GM20000 (cell line): ENCODE measurements around the gene NARF.

Experiments
- DNase-seq: peaks from one replicate; pipeline ENCODE4 v3.0.0; 2012; ENCODE audit warnings: low spot score
- TF ChIP-seq, protein P1 (sequence below): IDR thresholded peaks from 2 replicates; pipeline ENCODE4 v1.5.1; 2012; ENCODE audit warnings: mild to moderate bottlenecking, control low read depth; ENCODE audit errors: extremely low read depth, missing control alignments

NARF gene

GRCh38 chr17:82439829-82440365, 18.6 kb upstream of the NARF start:
- TF ChIP-seq, protein P1, sequence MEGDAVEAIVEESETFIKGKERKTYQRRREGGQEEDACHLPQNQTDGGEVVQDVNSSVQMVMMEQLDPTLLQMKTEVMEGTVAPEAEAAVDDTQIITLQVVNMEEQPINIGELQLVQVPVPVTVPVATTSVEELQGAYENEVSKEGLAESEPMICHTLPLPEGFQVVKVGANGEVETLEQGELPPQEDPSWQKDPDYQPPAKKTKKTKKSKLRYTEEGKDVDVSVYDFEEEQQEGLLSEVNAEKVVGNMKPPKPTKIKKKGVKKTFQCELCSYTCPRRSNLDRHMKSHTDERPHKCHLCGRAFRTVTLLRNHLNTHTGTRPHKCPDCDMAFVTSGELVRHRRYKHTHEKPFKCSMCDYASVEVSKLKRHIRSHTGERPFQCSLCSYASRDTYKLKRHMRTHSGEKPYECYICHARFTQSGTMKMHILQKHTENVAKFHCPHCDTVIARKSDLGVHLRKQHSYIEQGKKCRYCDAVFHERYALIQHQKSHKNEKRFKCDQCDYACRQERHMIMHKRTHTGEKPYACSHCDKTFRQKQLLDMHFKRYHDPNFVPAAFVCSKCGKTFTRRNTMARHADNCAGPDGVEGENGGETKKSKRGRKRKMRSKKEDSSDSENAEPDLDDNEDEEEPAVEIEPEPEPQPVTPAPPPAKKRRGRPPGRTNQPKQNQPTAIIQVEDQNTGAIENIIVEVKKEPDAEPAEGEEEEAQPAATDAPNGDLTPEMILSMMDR = no peak
- DNase-seq = peak; percentile 36

GRCh38 chr17:82440469-82440981, 18.0 kb upstream of the NARF start:
- peak; percentile 63 for DNase-seq
- TF ChIP-seq, protein P1 = no peak

- TF ChIP-seq, protein P1 = no peak
- DNase-seq = peak; percentile 36
Observed at GRCh38 chr17:82440991-82441627, 17.4 kb upstream of the NARF start.

DNA sequence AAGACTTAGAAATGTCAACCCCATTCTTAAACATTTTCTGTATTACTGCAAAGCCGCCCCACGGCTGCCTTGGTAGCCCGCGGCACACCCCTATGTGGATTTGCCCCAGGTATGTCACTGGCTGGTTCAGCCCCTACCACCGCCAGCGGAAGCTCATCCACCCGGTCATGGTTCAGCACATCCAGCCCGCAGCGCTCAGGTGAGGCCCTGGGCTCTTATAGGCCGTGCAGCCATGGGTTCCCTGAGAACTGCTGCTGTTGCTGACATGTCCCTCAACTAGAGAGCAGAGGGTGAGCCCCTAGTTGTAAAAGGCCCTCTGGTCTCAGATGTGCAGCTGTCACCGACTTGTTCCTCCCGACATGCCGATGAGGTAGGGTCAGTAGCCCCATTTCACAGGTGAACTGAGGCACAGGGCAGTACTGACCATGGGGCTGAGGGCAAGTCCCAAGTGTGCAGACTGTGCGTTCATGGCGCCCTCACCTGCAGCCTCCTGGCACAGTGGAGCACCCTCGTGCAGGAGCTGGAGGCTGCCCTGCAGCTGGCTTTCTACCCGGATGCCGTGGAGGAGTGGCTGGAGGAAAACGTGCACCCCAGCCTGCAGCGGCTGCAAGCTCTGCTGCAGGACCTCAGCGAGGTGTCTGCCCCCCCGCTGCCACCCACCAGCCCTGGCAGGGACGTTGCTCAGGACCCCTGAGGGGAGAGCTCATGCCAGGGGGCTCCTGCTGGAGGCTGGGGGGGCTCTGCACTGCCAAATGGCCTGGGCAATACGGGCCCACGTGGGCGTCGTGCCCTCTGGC, 16.7 kb upstream of the NARF start:
- TF ChIP-seq, protein P1 = no peak
- DNase-seq = peak; percentile 39

DNA sequence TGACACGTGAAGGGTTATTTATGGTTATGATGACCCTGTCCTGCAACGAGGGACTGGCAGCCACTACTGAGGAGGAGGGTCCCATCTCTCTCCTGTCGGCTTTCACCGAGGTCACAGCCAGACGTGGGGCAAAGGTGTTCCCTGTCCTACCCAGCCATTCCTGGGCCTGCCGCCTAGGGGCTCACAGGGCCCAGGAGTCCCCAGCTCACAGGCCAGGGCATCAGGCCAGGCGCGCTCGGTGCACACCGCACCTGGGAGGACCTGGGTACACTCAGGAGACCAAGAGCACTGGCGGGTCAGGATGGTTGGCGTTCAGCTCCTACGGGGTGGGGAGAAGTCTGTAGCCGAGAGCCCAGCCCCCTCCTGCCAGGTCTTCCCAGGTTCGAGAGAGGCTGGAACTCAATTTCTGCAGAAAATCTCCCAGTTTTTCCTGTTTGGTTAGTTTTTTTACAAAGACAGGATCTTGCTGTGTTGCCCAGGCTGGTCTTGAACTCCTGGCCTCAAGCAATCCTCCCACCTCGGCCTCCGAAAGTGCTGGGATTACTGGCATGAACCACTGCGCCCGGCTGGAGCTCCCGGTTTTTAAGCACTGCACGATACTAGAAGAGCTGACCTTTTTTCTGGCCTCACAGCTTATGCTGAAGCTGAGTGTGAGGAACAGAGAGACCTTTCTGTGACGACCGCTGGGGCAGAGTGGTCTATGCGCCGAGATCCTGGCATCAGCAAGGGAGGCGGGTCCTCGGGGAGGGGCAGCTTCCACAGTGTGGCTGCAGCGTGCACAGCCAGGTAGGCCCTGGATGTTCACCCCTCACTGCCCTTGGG, 15.7 kb upstream of the NARF start:
- DNase-seq = no peak
- TF ChIP-seq, protein P1 = no peak

DNA sequence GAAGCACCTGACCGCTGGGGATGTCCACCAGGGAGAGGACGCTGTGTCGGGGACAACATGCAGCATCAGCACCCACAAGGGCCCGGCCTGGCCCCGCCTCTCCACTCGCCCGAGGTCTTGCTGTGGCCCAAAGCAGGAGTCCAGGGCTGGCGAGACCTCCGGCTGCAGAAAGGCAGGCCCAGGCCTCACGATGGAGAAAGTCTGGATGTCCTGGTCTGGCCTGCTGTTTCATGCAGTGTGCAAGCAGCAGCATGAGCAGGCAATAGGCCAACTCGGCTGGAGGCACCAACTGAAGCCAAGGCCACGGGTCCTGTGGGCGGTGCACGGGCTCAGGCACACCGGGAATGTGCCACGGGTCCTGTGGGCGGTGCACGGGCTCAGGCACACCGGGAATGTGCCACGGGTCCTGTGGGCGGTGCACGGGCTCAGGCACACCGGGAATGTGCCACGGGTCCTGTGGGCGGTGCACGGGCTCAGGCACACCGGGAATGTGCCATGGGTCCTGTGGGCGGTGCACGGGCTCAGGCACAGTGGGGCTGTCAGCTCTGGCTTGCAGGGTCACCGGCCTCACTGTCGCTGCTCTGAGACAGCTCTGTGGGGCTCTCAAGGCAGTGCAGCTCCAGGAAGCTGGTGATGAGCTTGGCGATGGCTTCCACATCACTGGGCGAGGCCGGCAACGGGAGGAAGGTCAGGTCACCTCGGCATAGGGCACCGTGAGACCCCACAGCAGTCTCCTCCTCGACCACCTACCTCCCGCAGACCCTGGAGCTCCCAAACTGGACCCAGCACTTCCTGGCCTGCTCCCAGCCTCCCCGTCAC, 14.9 kb upstream of the NARF start:
- DNase-seq = no peak
- TF ChIP-seq, protein P1 = no peak
